Neural cell (in vitro differentiated cells): ENCODE data around the gene TCOF1. TPM values are rescaled to one million over a fixed set of nuclear protein-coding genes. Genes with fewer than 3 reads are reported as not detected.

Experiments
- H2AFZ ChIP-seq: fragments of 200-600, 300-800 bp; sonication (generic), shearing (Covaris generic); 2 replicates; pipeline ENCODE4 v1.6.0; 2014; ENCODE audit warnings: low read depth, mild to moderate bottlenecking, antibody characterized with exemption, low read length, moderate library complexity
- H3F3A ChIP-seq: fragments of 200-600 bp; shearing (Covaris generic); 2 replicates; pipeline ENCODE4 v1.6.1; 2016; ENCODE audit warnings: mild to moderate bottlenecking, moderate library complexity, mixed read lengths, antibody characterized with exemption, low read length; ENCODE audit not compliant: insufficient read depth, poor library complexity, severe bottlenecking
- H3K27ac ChIP-seq: fragments of 200-600, 300-800 bp; sonication (generic), shearing (Covaris generic); 2 replicates; pipeline ENCODE4 v1.5.1; 2014; ENCODE audit warnings: mild to moderate bottlenecking, low read length, moderate library complexity
- H3K27me3 ChIP-seq: fragments of 300-800, 200-600 bp; sonication (generic), shearing (Covaris generic); 2 replicates; pipeline ENCODE4 v1.6.0; 2014; ENCODE audit warnings: mild to moderate bottlenecking, low read depth, low read length, moderate library complexity; ENCODE audit not compliant: insufficient read depth
- H3K36me3 ChIP-seq: fragments of 300-800, 200-600 bp; sonication (generic), shearing (Covaris generic); 2 replicates; pipeline ENCODE4 v1.5.1; 2014; ENCODE audit warnings: mild to moderate bottlenecking, antibody characterized with exemption, low read length, moderate library complexity; ENCODE audit not compliant: insufficient read depth
- H3K4me2 ChIP-seq: fragments of 300-800, 200-600 bp; sonication (generic), shearing (Covaris generic); 2 replicates; pipeline ENCODE4 v1.6.0; 2014; ENCODE audit warnings: mild to moderate bottlenecking, low read length
- H3K4me3 ChIP-seq: fragments of 300-800, 200-600 bp; sonication (generic), shearing (Covaris generic); 2 replicates; pipeline ENCODE4 v1.5.1; 2014; ENCODE audit warnings: mild to moderate bottlenecking, low read length, moderate library complexity
- H3K79me2 ChIP-seq: fragments of 200-600 bp; shearing (Covaris generic); replicated peaks from 2 replicates; pipeline ENCODE4 v1.6.0; 2014; ENCODE audit warnings: mild to moderate bottlenecking, low read length, moderate library complexity; ENCODE audit not compliant: insufficient read depth
- H3K9ac ChIP-seq: fragments of 300-800, 200-600 bp; sonication (generic), shearing (Covaris generic); 2 replicates; pipeline ENCODE4 v1.6.1; 2016; ENCODE audit warnings: mild to moderate bottlenecking, low read length, mixed read lengths
- H3K9me2 ChIP-seq: fragments of 200-600 bp; shearing (Covaris generic); 2 replicates; pipeline ENCODE4 v1.6.1; 2016; ENCODE audit warnings: mild to moderate bottlenecking, low read length, mixed read lengths; ENCODE audit not compliant: insufficient read depth
- H3K9me3 ChIP-seq: fragments of 200-600, 300-800 bp; sonication (generic), shearing (Covaris generic); 2 replicates; pipeline ENCODE4 v1.6.1; 2016; ENCODE audit warnings: mild to moderate bottlenecking, mixed run types, low read length, moderate library complexity, mixed read lengths
- H4K20me1 ChIP-seq: fragments of 200-600 bp; shearing (Covaris generic); 2 replicates; pipeline ENCODE4 v1.6.1; 2016; ENCODE audit warnings: mild to moderate bottlenecking, mixed run types; ENCODE audit not compliant: insufficient read depth
- EP300 ChIP-seq: fragments of 450-650 bp; conservative IDR thresholded peaks from 2 replicates; pipeline ENCODE4 v1.6.1; 2014; ENCODE audit warnings: antibody characterized with exemption, mild to moderate bottlenecking, moderate library complexity; ENCODE audit not compliant: poor library complexity, severe bottlenecking
- EZH2 ChIP-seq: fragments of 200-600, 300-800 bp; shearing (Covaris generic), sonication (generic); IDR thresholded peaks from 2 replicates; pipeline ENCODE4 v1.6.1; 2014; ENCODE audit warnings: antibody characterized with exemption, low read length, borderline replicate concordance, mild to moderate bottlenecking; ENCODE audit not compliant: insufficient read depth, poor library complexity, severe bottlenecking
- MXI1 ChIP-seq: fragments of 450-650 bp; conservative IDR thresholded peaks from 2 replicates; pipeline ENCODE4 v1.6.1; 2014; ENCODE audit warnings: antibody characterized with exemption, mild to moderate bottlenecking; ENCODE audit not compliant: poor library complexity, severe bottlenecking
- TAF1 ChIP-seq: IDR thresholded peaks from 2 replicates; pipeline ENCODE4 v1.6.1; 2012; ENCODE audit warnings: low read depth
- polyA plus RNA-seq: library from polyadenylated mRNA; depleted of rRNA; stranded (reverse); fragments of >200 nt; gene quantifications from 2 replicates; pipeline ENCODE4 v1.2.3, GENCODE V29; 2014
- TF ChIP-seq, protein P1 (sequence below): fragments of 450-650 bp; IDR thresholded peaks from 2 replicates; pipeline ENCODE4 v1.5.1; 2014; ENCODE audit warnings: antibody characterized with exemption, mild to moderate bottlenecking, moderate library complexity; ENCODE audit not compliant: poor library complexity, severe bottlenecking
- TF ChIP-seq, protein P2 (sequence below): IDR thresholded peaks from 2 replicates; pipeline ENCODE4 v1.6.1; 2012; ENCODE audit warnings: borderline replicate concordance

The TCOF1 gene
- polyA plus RNA-seq, 1 donor from 2014 or later, result 6.5 TPM

DNA sequence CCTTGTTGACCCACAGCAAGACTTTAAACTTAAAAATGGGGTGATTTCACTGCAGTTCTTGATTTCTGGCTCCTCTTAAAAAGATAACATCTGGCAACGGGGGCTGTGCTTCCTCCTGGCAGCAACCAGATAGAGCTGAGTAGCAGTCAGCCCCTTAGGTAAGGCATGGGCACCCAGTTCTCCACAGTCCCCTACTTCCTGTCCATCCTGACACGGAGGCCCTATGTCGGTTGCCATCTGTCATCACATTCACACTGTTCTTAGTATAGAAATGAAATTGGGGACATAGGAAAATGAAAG, 43.5 kb downstream of the TCOF1 start:
- H3K27me3 ChIP-seq, result no peaks in the 10 kb centered on the region
- H3K4me2 ChIP-seq, result no peak overlapping the region
- no peaks in the 10 kb centered on the region for H4K20me1 ChIP-seq
- no peaks in the 10 kb centered on the region for H3K9me3 ChIP-seq
- H3K79me2 ChIP-seq, result no peaks in the 10 kb centered on the region
- no peaks in the 10 kb centered on the region for H3F3A ChIP-seq
- no peaks in the 10 kb centered on the region for H3K36me3 ChIP-seq
- no peak overlapping the region for H2AFZ ChIP-seq
- H3K9ac ChIP-seq, result no peak overlapping the region
- no peak overlapping the region for H3K4me3 ChIP-seq
- TF ChIP-seq TAF1, result no peak
- TF ChIP-seq, protein P1, sequence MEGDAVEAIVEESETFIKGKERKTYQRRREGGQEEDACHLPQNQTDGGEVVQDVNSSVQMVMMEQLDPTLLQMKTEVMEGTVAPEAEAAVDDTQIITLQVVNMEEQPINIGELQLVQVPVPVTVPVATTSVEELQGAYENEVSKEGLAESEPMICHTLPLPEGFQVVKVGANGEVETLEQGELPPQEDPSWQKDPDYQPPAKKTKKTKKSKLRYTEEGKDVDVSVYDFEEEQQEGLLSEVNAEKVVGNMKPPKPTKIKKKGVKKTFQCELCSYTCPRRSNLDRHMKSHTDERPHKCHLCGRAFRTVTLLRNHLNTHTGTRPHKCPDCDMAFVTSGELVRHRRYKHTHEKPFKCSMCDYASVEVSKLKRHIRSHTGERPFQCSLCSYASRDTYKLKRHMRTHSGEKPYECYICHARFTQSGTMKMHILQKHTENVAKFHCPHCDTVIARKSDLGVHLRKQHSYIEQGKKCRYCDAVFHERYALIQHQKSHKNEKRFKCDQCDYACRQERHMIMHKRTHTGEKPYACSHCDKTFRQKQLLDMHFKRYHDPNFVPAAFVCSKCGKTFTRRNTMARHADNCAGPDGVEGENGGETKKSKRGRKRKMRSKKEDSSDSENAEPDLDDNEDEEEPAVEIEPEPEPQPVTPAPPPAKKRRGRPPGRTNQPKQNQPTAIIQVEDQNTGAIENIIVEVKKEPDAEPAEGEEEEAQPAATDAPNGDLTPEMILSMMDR, result no peak
- no peak for TF ChIP-seq EZH2
- TF ChIP-seq EP300, result no peak
- no peak overlapping the region for H3K27ac ChIP-seq
- H3K9me2 ChIP-seq, result no peaks in the 10 kb centered on the region

DNA sequence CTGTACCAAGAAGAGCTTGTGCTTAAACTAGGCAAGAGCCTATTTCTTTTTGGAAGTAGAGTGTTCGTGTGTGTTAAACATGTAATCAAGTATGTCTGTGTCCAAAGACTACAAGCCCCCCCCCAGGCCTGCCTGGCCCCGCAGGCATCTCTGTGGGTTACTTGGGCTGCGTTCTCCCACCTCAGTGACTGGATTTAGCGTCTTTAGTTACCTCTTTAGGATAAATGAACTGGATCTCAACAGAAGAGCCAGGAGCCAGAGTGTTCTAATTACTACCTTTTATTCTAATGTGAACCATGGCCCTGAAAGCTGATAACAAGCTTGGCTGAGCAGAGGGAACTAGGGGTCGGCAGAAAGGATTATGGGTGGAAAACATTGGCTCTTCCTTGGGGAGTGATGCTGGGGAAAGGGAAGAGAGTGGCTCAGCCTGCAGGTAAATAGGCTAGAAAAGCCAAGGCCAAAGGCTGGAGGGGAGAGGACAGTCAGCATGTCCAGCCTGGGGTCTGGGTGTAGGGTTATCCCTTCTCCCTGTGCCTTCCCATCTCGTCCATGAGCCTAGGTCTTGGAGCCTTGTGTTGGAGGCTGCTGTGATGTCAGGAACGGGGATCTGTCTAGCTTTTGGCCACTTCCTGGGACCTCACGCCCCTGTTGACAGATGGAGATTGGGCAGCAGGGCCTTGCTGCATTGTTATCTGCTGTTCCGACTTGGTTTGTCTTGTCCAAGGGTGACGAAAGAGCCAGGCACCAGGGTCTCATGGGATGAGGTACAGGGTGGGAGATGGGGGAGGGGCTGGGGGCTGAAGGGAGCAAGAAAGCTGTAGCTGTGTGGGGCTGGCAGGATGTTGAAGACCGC, 44.1 kb downstream of the TCOF1 start:
- no peaks in the 10 kb centered on the region for H3K36me3 ChIP-seq
- H3K9ac ChIP-seq, result no peak overlapping the region
- no peaks in the 10 kb centered on the region for H4K20me1 ChIP-seq
- H3K27ac ChIP-seq, result no peak overlapping the region
- no peak overlapping the region for H2AFZ ChIP-seq
- H3K4me3 ChIP-seq, result no peak overlapping the region
- no peaks in the 10 kb centered on the region for H3K9me3 ChIP-seq
- H3K9me2 ChIP-seq, result no peaks in the 10 kb centered on the region
- TF ChIP-seq MXI1, result no peak
- TF ChIP-seq, protein P2, sequence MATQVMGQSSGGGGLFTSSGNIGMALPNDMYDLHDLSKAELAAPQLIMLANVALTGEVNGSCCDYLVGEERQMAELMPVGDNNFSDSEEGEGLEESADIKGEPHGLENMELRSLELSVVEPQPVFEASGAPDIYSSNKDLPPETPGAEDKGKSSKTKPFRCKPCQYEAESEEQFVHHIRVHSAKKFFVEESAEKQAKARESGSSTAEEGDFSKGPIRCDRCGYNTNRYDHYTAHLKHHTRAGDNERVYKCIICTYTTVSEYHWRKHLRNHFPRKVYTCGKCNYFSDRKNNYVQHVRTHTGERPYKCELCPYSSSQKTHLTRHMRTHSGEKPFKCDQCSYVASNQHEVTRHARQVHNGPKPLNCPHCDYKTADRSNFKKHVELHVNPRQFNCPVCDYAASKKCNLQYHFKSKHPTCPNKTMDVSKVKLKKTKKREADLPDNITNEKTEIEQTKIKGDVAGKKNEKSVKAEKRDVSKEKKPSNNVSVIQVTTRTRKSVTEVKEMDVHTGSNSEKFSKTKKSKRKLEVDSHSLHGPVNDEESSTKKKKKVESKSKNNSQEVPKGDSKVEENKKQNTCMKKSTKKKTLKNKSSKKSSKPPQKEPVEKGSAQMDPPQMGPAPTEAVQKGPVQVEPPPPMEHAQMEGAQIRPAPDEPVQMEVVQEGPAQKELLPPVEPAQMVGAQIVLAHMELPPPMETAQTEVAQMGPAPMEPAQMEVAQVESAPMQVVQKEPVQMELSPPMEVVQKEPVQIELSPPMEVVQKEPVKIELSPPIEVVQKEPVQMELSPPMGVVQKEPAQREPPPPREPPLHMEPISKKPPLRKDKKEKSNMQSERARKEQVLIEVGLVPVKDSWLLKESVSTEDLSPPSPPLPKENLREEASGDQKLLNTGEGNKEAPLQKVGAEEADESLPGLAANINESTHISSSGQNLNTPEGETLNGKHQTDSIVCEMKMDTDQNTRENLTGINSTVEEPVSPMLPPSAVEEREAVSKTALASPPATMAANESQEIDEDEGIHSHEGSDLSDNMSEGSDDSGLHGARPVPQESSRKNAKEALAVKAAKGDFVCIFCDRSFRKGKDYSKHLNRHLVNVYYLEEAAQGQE, result no peak
- TF ChIP-seq, protein P1, result no peak
- no peaks in the 10 kb centered on the region for H3K27me3 ChIP-seq
- H3K4me2 ChIP-seq, result no peak overlapping the region
- H3K79me2 ChIP-seq, result no peaks in the 10 kb centered on the region
- H3F3A ChIP-seq, result no peaks in the 10 kb centered on the region
